HepG2 (cell line): ENCODE results near the gene ATG13. TPM values are rescaled to one million over a fixed set of nuclear protein-coding genes. Genes with fewer than 3 reads are reported as not detected.
A peak's percentile ranks its signal among the peaks of the same experiment; 100 is the strongest.

ENCODE experiments used
- CHD2 ChIP-seq: IDR thresholded peaks from 2 replicates; pipeline ENCODE4 v1.6.1; 2011; ENCODE audit warnings: low read depth, low read length, improper control_type of control experiment
- DMAP1 ChIP-seq: IDR thresholded peaks from 2 replicates; pipeline ENCODE4 v1.6.1; 2016
- ELK4 ChIP-seq: sonication (generic); formaldehyde crosslinking; IDR thresholded peaks from 2 replicates; pipeline ENCODE4 v1.9.0; 2021; ENCODE audit warnings: missing genetic modification reagents, borderline replicate concordance
- KLF13 ChIP-seq: sonication (generic); formaldehyde crosslinking; IDR thresholded peaks from 2 replicates; pipeline ENCODE4 v1.4.0; 2020; ENCODE audit warnings: mild to moderate bottlenecking, missing genetic modification reagents
- KLF9 ChIP-seq: IDR thresholded peaks from 2 replicates; pipeline ENCODE4 v1.6.1; 2016; ENCODE audit warnings: low read depth
- MBNL3 ChIP-seq: fragments of 250-450 bp; sonication (Bioruptor Pico); conservative IDR thresholded peaks from 2 replicates; pipeline ENCODE4 v1.8.0; 2022; ENCODE audit warnings: mild to moderate bottlenecking, inconsistent platforms
- MXD4 ChIP-seq: IDR thresholded peaks from 2 replicates; pipeline ENCODE4 v1.6.1; 2016; ENCODE audit warnings: mild to moderate bottlenecking, missing biosample characterization, missing genetic modification reagents
- NCOR1 ChIP-seq: fragments of 200-600 bp; sonication (generic); IDR thresholded peaks from 2 replicates; pipeline ENCODE4 v1.7.0; 2017; ENCODE audit warnings: antibody characterized with exemption, low read length, borderline replicate concordance
- NFE2L2 ChIP-seq: fragments of 150-350 bp; IDR thresholded peaks from 2 replicates; pipeline ENCODE4 v1.6.1; 2014; ENCODE audit warnings: low read length
- PLRG1 ChIP-seq: fragments of 450-650 bp; conservative IDR thresholded peaks from 2 replicates; pipeline ENCODE4 v1.6.1; 2016
- SALL2 ChIP-seq: sonication (generic); formaldehyde crosslinking; IDR thresholded peaks from 2 replicates; pipeline ENCODE4 v1.8.1; 2023; ENCODE audit warnings: mild to moderate bottlenecking, missing genetic modification reagents, inconsistent platforms
- SIX1 ChIP-seq: sonication (generic); formaldehyde crosslinking; IDR thresholded peaks from 2 replicates; pipeline ENCODE4 v1.4.0; 2020; ENCODE audit warnings: missing genetic modification reagents, borderline replicate concordance
- ZBTB42 ChIP-seq: sonication (generic); formaldehyde crosslinking; IDR thresholded peaks from 2 replicates; pipeline ENCODE4 v1.5.0; 2020; ENCODE audit warnings: mild to moderate bottlenecking, missing genetic modification reagents
- ZNF414 ChIP-seq: sonication (generic); formaldehyde crosslinking; IDR thresholded peaks from 2 replicates; pipeline ENCODE4 v1.5.0; 2020; ENCODE audit warnings: missing genetic modification reagents
- ZNF563 ChIP-seq: sonication (generic); formaldehyde crosslinking; IDR thresholded peaks from 2 replicates; pipeline ENCODE4 v1.8.0; 2022; ENCODE audit warnings: mild to moderate bottlenecking, moderate library complexity, missing genetic modification reagents
- ZNF597 ChIP-seq: sonication (generic); formaldehyde crosslinking; IDR thresholded peaks from 2 replicates; pipeline ENCODE4 v1.5.0; 2020; ENCODE audit warnings: missing genetic modification reagents
- ZNF615 ChIP-seq: sonication (generic); formaldehyde crosslinking; IDR thresholded peaks from 2 replicates; pipeline ENCODE4 v1.5.0; 2020; ENCODE audit warnings: mild to moderate bottlenecking, missing genetic modification reagents, borderline replicate concordance
- ZNF660 ChIP-seq: sonication (generic); formaldehyde crosslinking; IDR thresholded peaks from 2 replicates; pipeline ENCODE4 v1.5.1; 2020; ENCODE audit warnings: mild to moderate bottlenecking, low read depth, missing genetic modification reagents, borderline replicate concordance
- ZNF737 ChIP-seq: sonication (generic); formaldehyde crosslinking; IDR thresholded peaks from 2 replicates; pipeline ENCODE4 v1.5.0; 2020; ENCODE audit warnings: missing genetic modification reagents, mild to moderate bottlenecking, borderline replicate concordance
- polyA plus RNA-seq, 8 experiments: library from polyadenylated mRNA; depleted of rRNA in 3 of 8; stranded (reverse) in 7 of 8; unstranded in 1 of 8; fragments of >200 nt; fragmentation: Illumina TruSeq in 4 of 8; extraction: Trizol in 4 of 8; gene quantifications; 2 replicates each; pipeline versions ENCODE4 v1.2.1 to v1.2.3, GENCODE V29; 2011 to 2016; ENCODE audit warnings: low read depth in 4 of 8, missing spikeins in 1 of 8, mixed read lengths in 1 of 8; ENCODE audit not compliant: insufficient read depth in 1 of 8
- total RNA-seq, 5 experiments: library from RNA; depleted of rRNA; stranded (reverse); fragments of >200 nt; fragmentation: Illumina TruSeq; extraction: Trizol; gene quantifications; 2 replicates each; pipeline ENCODE4 v1.2.3, GENCODE V29; 2016; ENCODE audit warnings: low read depth in 1 of 5
- TF ChIP-seq, protein P1 (sequence below): sonication (generic); formaldehyde crosslinking; IDR thresholded peaks from 2 replicates; pipeline ENCODE4 v1.5.0; 2020; ENCODE audit warnings: missing genetic modification reagents, mild to moderate bottlenecking, borderline replicate concordance
- TF ChIP-seq, protein P2 (sequence below): IDR thresholded peaks from 2 replicates; pipeline ENCODE4 v1.6.1; 2016; ENCODE audit warnings: mild to moderate bottlenecking, missing biosample characterization, missing genetic modification reagents
- TF ChIP-seq, protein P3 (sequence below): sonication (generic); formaldehyde crosslinking; IDR thresholded peaks from 2 replicates; pipeline ENCODE4 v1.8.0; 2022; ENCODE audit warnings: missing genetic modification reagents, mild to moderate bottlenecking, borderline replicate concordance
- TF ChIP-seq, protein P4 (sequence below): sonication (generic); formaldehyde crosslinking; IDR thresholded peaks from 2 replicates; pipeline ENCODE4 v1.4.0; 2020; ENCODE audit warnings: missing genetic modification reagents

The ATG13 gene
- total and polyA plus RNA-seq, 2 of the 13 experiments (the other 11 are each of a cell fraction or from before 2014, with no cell fraction given): 55.0 to 77.3 TPM

DNA sequence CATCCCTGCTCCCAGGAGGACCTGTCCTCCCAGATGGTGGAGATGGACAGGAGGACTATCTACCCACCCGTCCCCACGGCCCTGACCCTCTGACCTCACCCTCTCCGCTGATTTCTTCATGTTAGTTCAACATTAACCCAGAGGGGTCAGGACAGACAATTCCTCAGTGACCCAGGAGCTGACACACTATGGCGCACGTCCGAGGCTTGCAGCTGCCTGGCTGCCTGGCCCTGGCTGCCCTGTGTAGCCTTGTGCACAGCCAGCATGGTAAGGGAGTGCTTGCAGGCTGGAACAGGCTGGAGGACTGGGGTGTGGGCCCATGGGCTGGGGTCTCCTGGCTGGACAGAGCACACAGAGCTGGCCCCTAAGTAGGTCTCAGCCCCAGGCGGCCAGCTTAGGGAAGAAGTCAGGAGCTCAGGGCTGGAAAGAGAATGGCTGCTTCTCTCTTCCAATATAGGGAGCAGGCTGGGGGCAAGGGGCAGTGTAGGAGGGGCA lies 101.7 kb downstream of the ATG13 start, which contains the start of gene F2 (continued):
- TF ChIP-seq ZNF660 (CRISPR knock-in tag) (no peak), MBNL3 (CRISPR knock-in tag) (no peak), ZNF414 (CRISPR knock-in tag) (no peak), KLF9 (no peak; the same call in 1 of the 2 replicates), ZNF615 (CRISPR knock-in tag) (no peak), ELK4 (CRISPR knock-in tag) (no peak), SALL2 (peak; percentile 83; the same call in 1 of the 2 replicates), MXD4 (no peak; the same call in 1 of the 2 replicates), NCOR1 (peak; percentile 38; the same call in 1 of the 2 replicates), PLRG1 (no peak), ZBTB42 (CRISPR knock-in tag) (no peak), NFE2L2 (no peak), CHD2 (peak; percentile 16; the same call in 1 of the 2 replicates), ZNF597 (CRISPR knock-in tag) (no peak), DMAP1 (CRISPR knock-in tag) (peak; percentile 43; the same call in 1 of the 2 replicates), ZNF737 (no peak), ZNF563 (CRISPR knock-in tag) (no peak), SIX1 (CRISPR knock-in tag) (0 out of 2 replicates have a peak, but pooled peaks have one; percentile 39), KLF13 (no peak)
- TF ChIP-seq, protein P1, sequence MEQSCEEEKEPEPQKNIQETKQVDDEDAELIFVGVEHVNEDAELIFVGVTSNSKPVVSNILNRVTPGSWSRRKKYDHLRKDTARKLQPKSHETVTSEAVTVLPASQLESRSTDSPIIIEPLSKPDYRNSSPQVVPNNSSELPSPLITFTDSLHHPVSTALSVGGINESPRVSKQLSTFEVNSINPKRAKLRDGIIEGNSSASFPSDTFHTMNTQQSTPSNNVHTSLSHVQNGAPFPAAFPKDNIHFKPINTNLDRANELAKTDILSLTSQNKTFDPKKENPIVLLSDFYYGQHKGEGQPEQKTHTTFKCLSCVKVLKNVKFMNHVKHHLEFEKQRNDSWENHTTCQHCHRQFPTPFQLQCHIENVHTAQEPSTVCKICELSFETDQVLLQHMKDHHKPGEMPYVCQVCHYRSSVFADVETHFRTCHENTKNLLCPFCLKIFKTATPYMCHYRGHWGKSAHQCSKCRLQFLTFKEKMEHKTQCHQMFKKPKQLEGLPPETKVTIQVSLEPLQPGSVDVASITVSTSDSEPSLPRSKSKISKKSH: peak; percentile 21; the same call in 1 of the 2 replicates
- TF ChIP-seq, protein P2, sequence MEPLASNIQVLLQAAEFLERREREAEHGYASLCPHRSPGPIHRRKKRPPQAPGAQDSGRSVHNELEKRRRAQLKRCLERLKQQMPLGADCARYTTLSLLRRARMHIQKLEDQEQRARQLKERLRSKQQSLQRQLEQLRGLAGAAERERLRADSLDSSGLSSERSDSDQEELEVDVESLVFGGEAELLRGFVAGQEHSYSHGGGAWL (CRISPR knock-in tag): no peak; the same call in 1 of the 2 replicates
- TF ChIP-seq, protein P3, sequence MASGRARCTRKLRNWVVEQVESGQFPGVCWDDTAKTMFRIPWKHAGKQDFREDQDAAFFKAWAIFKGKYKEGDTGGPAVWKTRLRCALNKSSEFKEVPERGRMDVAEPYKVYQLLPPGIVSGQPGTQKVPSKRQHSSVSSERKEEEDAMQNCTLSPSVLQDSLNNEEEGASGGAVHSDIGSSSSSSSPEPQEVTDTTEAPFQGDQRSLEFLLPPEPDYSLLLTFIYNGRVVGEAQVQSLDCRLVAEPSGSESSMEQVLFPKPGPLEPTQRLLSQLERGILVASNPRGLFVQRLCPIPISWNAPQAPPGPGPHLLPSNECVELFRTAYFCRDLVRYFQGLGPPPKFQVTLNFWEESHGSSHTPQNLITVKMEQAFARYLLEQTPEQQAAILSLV (CRISPR knock-in tag): peak; percentile 70; the same call in 1 of the 2 replicates
- TF ChIP-seq, protein P4, sequence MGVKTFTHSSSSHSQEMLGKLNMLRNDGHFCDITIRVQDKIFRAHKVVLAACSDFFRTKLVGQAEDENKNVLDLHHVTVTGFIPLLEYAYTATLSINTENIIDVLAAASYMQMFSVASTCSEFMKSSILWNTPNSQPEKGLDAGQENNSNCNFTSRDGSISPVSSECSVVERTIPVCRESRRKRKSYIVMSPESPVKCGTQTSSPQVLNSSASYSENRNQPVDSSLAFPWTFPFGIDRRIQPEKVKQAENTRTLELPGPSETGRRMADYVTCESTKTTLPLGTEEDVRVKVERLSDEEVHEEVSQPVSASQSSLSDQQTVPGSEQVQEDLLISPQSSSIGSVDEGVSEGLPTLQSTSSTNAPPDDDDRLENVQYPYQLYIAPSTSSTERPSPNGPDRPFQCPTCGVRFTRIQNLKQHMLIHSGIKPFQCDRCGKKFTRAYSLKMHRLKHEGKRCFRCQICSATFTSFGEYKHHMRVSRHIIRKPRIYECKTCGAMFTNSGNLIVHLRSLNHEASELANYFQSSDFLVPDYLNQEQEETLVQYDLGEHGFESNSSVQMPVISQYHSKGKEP (CRISPR knock-in tag): no peak; the same call in 1 of the 2 replicates
